ENCODE results near the gene BRAF.

BRAF gene

DNA sequence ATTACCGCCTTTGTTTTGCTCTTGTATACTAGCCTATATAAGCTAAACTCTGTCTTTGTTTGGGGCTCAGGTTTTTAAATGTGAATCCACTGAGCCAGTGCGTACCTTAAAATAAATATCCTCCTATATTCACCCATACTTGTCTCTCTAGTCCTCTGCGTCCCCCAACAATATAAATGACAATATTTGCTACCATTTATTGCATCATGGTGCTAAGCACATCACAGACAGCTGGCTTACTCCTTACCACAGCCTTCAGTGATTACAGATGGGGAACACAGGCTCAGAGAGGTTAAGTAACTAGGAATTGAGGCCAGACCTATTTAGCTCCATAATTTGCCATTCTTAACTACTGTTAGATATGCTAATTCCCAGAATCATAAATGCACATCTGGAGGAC is 255.4 kb downstream of the BRAF start:
- TF ChIP-seq CTCF (IDR thresholded peaks at IDR 0.05; ENCODE audit: low read depth, low read length), result no peak
- no peak for DNase-seq
- peaks cover 6% of the 10 kb centered on the region; the same call in 1 of the 2 replicates for H3K27me3 ChIP-seq
- no peaks in the 10 kb centered on the region for H3K9me3 ChIP-seq
- H3K36me3 ChIP-seq, result no peaks in the 10 kb centered on the region
- H3K4me1 ChIP-seq, result no peaks in the 10 kb centered on the region
- no peak overlapping the region for H3K4me3 ChIP-seq (ENCODE audit: low read depth, low read length)

All from BE2C (cell line).